GM23338 (cell line): ENCODE measurements around the gene PPFIBP2.
A peak's percentile ranks its signal among the peaks of the same experiment; 100 is the strongest.

ENCODE experiments used
- CREB1 ChIP-seq: fragments of 250-450 bp; sonication (Bioruptor Pico); IDR thresholded peaks from 2 replicates; pipeline ENCODE4 v1.5.0; 2020; ENCODE audit warnings: low read depth, mild to moderate bottlenecking, moderate library complexity
- EZH2 ChIP-seq: fragments of 200-600 bp; sonication (generic); IDR thresholded peaks from one replicate; pipeline ENCODE4 v1.8.0; 2017; ENCODE audit warnings: antibody characterized with exemption, mild to moderate bottlenecking, low read depth; ENCODE audit not compliant: unreplicated experiment
- EZH2phosphoT487 ChIP-seq: fragments of 200-600 bp; sonication (generic); IDR thresholded peaks from one replicate; pipeline ENCODE4 v1.8.1; 2018; ENCODE audit warnings: antibody characterized with exemption; ENCODE audit not compliant: unreplicated experiment
- POLR2AphosphoS5 ChIP-seq: IDR thresholded peaks from 2 replicates; pipeline ENCODE4 v1.6.1; 2016; ENCODE audit warnings: antibody characterized with exemption, low read depth
- ZNF114 ChIP-seq: fragments of 250-450 bp; sonication (Bioruptor Pico); IDR thresholded peaks from 2 replicates; pipeline ENCODE4 v1.5.0; 2020; ENCODE audit warnings: mild to moderate bottlenecking, moderate library complexity
- ZNF462 ChIP-seq: fragments of 250-450 bp; sonication (Bioruptor Pico); IDR thresholded peaks from 2 replicates; pipeline ENCODE4 v1.5.0; 2020; ENCODE audit warnings: mild to moderate bottlenecking, moderate library complexity
- TF ChIP-seq, protein P1 (sequence below), 2 experiments: fragments of 200-600 bp in 1 of 2; sonication (generic) in 1 of 2; conservative IDR thresholded peaks; 2 replicates each; pipeline versions ENCODE4 v1.5.1 to v1.6.1; 2016 to 2017; ENCODE audit warnings: antibody characterized with exemption in 2 of 2, low read depth in 2 of 2, mild to moderate bottlenecking in 2 of 2, moderate library complexity in 1 of 2

DNA sequence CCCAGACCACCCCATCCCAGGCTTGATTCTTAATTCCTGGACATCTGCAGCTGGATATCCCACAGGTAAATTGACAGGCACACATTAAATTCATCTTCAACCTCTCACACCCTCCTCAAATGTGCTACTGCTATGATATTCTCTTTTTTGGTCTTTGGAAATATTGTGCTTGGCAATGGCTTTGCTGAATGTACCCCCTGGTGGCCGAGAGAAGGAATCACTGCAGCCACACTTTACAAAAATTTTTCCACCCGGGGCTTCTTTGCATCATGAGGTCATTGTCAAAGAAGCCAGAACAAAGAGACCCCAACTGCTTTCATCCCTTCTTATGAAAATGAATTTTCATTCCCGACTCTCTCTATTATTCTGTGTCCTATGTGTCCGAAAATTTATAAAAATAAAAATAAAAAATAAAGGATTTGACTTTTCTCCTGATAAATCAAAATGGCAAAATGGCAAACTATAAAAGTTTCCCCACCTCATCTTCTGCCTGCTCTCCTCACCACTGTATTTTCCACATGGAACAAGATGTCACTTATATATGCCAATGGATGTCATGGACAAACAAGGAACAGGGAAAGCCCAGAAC, 174.5 kb downstream of the PPFIBP2 start:
- TF ChIP-seq, protein P1, sequence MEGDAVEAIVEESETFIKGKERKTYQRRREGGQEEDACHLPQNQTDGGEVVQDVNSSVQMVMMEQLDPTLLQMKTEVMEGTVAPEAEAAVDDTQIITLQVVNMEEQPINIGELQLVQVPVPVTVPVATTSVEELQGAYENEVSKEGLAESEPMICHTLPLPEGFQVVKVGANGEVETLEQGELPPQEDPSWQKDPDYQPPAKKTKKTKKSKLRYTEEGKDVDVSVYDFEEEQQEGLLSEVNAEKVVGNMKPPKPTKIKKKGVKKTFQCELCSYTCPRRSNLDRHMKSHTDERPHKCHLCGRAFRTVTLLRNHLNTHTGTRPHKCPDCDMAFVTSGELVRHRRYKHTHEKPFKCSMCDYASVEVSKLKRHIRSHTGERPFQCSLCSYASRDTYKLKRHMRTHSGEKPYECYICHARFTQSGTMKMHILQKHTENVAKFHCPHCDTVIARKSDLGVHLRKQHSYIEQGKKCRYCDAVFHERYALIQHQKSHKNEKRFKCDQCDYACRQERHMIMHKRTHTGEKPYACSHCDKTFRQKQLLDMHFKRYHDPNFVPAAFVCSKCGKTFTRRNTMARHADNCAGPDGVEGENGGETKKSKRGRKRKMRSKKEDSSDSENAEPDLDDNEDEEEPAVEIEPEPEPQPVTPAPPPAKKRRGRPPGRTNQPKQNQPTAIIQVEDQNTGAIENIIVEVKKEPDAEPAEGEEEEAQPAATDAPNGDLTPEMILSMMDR (conservative IDR thresholded peaks at IDR 0.05; ENCODE audit: low read depth in 2 of 2), result peak; percentile 70 to 92
- TF ChIP-seq CREB1 (CRISPR knock-in tag), result no peak
- no peak for TF ChIP-seq POLR2AphosphoS5
- no peak for TF ChIP-seq EZH2
- no peak for TF ChIP-seq ZNF114 (CRISPR knock-in tag)
- no peak for TF ChIP-seq EZH2phosphoT487
- no peak for TF ChIP-seq ZNF462 (CRISPR knock-in tag)
